Endothelial cell (in vitro differentiated cells): ENCODE data around the gene CRYGN. TPM values are rescaled to one million over a fixed set of nuclear protein-coding genes. Genes with fewer than 3 reads are reported as not detected.

Experiments
- DNase-seq: peaks from one replicate; pipeline ENCODE4 v3.0.0; 2021; ENCODE audit warnings: low spot score
- H3K27ac Mint-ChIP-seq: one replicate; pipeline ENCODE4 v1.8.0; 2021; ENCODE audit warnings: mixed read lengths, inconsistent platforms; ENCODE audit not compliant: unreplicated experiment
- H3K27me3 Mint-ChIP-seq: one replicate; pipeline ENCODE4 v1.8.0; 2021; ENCODE audit warnings: mild to moderate bottlenecking, moderate library complexity, mixed read lengths, inconsistent platforms; ENCODE audit not compliant: unreplicated experiment
- H3K36me3 Mint-ChIP-seq: one replicate; pipeline ENCODE4 v1.8.0; 2021; ENCODE audit warnings: mild to moderate bottlenecking, low read depth, mixed read lengths, inconsistent platforms; ENCODE audit not compliant: unreplicated experiment
- H3K4me1 Mint-ChIP-seq: one replicate; pipeline ENCODE4 v1.8.0; 2021; ENCODE audit warnings: mild to moderate bottlenecking, mixed read lengths, inconsistent platforms; ENCODE audit not compliant: unreplicated experiment
- H3K4me3 Mint-ChIP-seq: one replicate; pipeline ENCODE4 v1.8.0; 2021; ENCODE audit warnings: mild to moderate bottlenecking, mixed read lengths, inconsistent platforms; ENCODE audit not compliant: unreplicated experiment
- H3K9me3 Mint-ChIP-seq: one replicate; pipeline ENCODE4 v1.8.0; 2021; ENCODE audit warnings: mixed read lengths, inconsistent platforms; ENCODE audit not compliant: unreplicated experiment
- CTCF ChIP-seq: fragments of 200-600 bp; sonication (generic); IDR thresholded peaks from one replicate; pipeline ENCODE4 v1.5.0; 2021; ENCODE audit warnings: antibody characterized with exemption; ENCODE audit not compliant: unreplicated experiment
- total RNA-seq: library from RNA; stranded (reverse); fragmentation: NEBNext Ultra II Directional; extraction: Animal tissue kit (Norgen Biotek cat#: 25700); gene quantifications from one replicate; pipeline ENCODE4 v1.2.1, GENCODE V29; 2021; ENCODE audit not compliant: unreplicated experiment

Gene CRYGN
- total RNA-seq, 1 donor from 2014 or later = not detected

- Mint-ChIP-seq H3K36me3 (peaks cover 18% of the 10 kb centered on the region), H3K4me1 (peaks cover 40% of the 10 kb centered on the region), H3K27me3 (peaks cover 15% of the 10 kb centered on the region), H3K27ac (no peak overlapping the region), H3K4me3 (no peak overlapping the region), H3K9me3 (no peaks in the 10 kb centered on the region)
- no peak for TF ChIP-seq CTCF
- no peak for DNase-seq
Observed at GRCh38 chr7:151404216-151405011, 35.5 kb downstream of the CRYGN start.

GRCh38 chr7:151403764-151404163 is 36.2 kb downstream of the CRYGN start:
- H3K4me1 Mint-ChIP-seq = peaks cover 39% of the 10 kb centered on the region
- H3K27me3 Mint-ChIP-seq = peaks cover 13% of the 10 kb centered on the region
- H3K36me3 Mint-ChIP-seq = peaks cover 16% of the 10 kb centered on the region
- H3K27ac Mint-ChIP-seq = no peak overlapping the region
- H3K4me3 Mint-ChIP-seq = no peak overlapping the region
- TF ChIP-seq CTCF = no peak
- H3K9me3 Mint-ChIP-seq = no peaks in the 10 kb centered on the region
- no peak for DNase-seq

- peaks cover 13% of the 10 kb centered on the region for H3K27me3 Mint-ChIP-seq
- H3K4me1 Mint-ChIP-seq = peaks cover 40% of the 10 kb centered on the region
- H3K36me3 Mint-ChIP-seq = peaks cover 22% of the 10 kb centered on the region
- no peak overlapping the region for H3K27ac Mint-ChIP-seq
- H3K9me3 Mint-ChIP-seq = no peaks in the 10 kb centered on the region
- DNase-seq = no peak
- no peak overlapping the region for H3K4me3 Mint-ChIP-seq
- no peak for TF ChIP-seq CTCF
Observed at GRCh38 chr7:151402029-151402835, 37.7 kb downstream of the CRYGN start.

- DNase-seq = no peak
- H3K9me3 Mint-ChIP-seq = no peaks in the 10 kb centered on the region
- peaks cover 16% of the 10 kb centered on the region for H3K27me3 Mint-ChIP-seq
- peaks cover 27% of the 10 kb centered on the region for H3K36me3 Mint-ChIP-seq
- H3K4me3 Mint-ChIP-seq = no peak overlapping the region
- H3K4me1 Mint-ChIP-seq = peaks cover 37% of the 10 kb centered on the region
- H3K27ac Mint-ChIP-seq = peak overlapping the region; percentile 38
- TF ChIP-seq CTCF = no peak
Observed at GRCh38 chr7:151400626-151401315, 39.2 kb downstream of the CRYGN start.
